ENCODE data around the gene RAB11FIP3. TPM values are rescaled to one million over a fixed set of nuclear protein-coding genes. Genes with fewer than 3 reads are reported as not detected.

Gene RAB11FIP3
- total RNA-seq, 1 donor from 2014 or later: 34.5 TPM

DNA sequence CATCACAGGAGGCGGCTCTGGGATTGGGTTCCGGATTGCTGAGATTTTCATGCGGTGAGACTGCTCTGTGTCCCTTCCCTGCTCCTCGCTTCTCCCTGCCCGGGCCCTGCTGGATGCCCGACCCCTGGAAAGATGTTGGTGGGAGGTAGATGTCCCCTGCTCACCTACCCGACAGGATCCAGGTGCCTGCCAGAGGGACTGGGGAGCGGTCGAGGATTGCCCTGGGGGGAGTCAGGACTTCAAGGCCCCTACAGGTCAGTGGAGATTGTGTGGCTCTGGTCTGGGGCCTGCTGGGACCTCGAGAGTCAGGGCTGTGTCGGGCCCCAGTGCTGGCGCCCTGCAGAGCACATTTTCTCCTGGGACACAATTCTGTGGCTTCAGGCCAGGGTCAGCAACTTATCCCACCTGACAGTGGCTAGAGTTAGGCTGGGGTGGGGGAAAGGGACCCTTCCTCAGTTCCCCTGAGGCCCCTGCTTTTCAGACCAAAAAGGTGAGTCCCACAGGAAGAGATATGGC is 20.4 kb upstream of the RAB11FIP3 start:
- no peak for DNase-seq (ENCODE audit: low read depth)
- no peaks in the 10 kb centered on the region for H3K36me3 ChIP-seq (ENCODE audit: control insufficient read depth, insufficient read depth, low read length)
- H3K27me3 ChIP-seq (ENCODE audit: control insufficient read depth, insufficient read depth, low read length): no peaks in the 10 kb centered on the region
- TF ChIP-seq, protein P1, sequence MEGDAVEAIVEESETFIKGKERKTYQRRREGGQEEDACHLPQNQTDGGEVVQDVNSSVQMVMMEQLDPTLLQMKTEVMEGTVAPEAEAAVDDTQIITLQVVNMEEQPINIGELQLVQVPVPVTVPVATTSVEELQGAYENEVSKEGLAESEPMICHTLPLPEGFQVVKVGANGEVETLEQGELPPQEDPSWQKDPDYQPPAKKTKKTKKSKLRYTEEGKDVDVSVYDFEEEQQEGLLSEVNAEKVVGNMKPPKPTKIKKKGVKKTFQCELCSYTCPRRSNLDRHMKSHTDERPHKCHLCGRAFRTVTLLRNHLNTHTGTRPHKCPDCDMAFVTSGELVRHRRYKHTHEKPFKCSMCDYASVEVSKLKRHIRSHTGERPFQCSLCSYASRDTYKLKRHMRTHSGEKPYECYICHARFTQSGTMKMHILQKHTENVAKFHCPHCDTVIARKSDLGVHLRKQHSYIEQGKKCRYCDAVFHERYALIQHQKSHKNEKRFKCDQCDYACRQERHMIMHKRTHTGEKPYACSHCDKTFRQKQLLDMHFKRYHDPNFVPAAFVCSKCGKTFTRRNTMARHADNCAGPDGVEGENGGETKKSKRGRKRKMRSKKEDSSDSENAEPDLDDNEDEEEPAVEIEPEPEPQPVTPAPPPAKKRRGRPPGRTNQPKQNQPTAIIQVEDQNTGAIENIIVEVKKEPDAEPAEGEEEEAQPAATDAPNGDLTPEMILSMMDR (IDR thresholded peaks at IDR 0.05; ENCODE audit: insufficient read depth, low read length, poor library complexity, severe bottlenecking): no peak
- H3K4me3 ChIP-seq (ENCODE audit: low read depth, low read length): no peak overlapping the region

DNA sequence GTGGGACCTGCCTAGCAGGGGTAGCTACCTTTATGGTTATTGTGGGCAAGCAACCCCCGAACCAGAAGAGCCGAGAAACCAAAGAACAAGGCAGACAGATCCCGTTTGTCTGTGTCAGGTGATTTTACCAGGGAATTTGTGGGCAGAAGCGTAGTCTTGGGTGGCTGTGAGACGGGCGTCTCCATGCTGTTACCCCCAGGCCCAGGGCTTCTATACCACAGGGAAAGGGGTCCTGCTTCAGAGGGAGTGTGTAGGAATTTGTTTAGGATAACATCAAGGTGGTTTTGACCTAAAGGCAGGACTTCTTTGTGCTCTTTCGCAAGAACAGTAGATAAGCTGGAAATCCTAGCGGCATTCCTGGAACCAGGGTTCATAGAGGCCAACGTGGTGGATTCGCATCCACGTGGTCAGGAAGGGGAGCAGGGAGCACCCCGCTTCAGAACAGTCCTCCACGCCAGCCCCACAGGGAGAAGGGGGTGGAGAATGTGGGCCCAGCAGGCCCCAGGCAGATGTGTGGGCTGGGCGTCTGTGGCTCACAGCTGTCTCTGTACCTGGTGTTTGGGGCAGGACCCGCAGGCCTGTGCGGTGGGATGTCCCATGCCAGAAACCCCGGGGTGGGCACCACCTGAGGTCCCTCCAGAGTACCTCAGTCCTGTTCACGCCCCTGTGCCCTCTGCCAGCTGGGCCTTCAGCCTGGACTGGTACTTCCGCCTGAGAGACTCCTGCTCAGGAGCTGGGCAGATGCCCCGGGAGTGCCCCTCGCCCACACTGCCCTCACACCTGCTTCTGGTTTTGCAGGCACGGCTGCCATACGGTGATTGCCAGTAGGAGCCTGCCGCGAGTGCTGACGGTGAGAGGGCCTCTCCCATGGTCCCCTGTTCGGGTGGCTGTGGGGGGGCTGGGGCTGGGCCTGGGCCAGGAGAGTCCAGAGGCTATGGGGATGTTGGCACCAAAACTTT is 19.6 kb upstream of the RAB11FIP3 start:
- TF ChIP-seq, protein P1 (IDR thresholded peaks at IDR 0.05; ENCODE audit: insufficient read depth, low read length, poor library complexity, severe bottlenecking): no peak
- no peaks in the 10 kb centered on the region for H3K27me3 ChIP-seq (ENCODE audit: control insufficient read depth, insufficient read depth, low read length)
- H3K36me3 ChIP-seq (ENCODE audit: control insufficient read depth, insufficient read depth, low read length): no peaks in the 10 kb centered on the region
- H3K4me3 ChIP-seq (ENCODE audit: low read depth, low read length): no peak overlapping the region
- no peak for DNase-seq (ENCODE audit: low read depth)

DNA sequence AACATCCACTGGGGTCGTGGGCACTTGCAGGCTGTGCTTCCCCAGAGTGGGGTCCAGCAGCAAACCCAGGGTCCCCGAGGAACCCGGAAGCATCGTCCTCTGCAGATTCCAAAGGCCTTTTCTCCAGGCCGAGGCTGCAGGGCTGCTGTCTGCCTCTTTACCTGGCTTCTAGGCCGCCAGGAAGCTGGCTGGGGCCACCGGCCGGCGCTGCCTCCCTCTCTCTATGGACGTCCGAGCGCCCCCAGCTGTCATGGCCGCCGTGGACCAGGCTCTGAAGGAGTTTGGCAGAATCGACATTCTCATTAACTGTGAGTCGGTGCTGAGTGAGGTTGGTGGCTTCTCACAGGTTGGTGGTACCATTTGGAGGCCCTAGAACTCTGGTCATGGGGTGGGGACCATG is 18.2 kb upstream of the RAB11FIP3 start:
- Histone ChIP-seq H3K27me3 (ENCODE audit: control insufficient read depth, insufficient read depth, low read length) (no peaks in the 10 kb centered on the region), H3K4me3 (ENCODE audit: low read depth, low read length) (no peak overlapping the region), H3K36me3 (ENCODE audit: control insufficient read depth, insufficient read depth, low read length) (no peaks in the 10 kb centered on the region)
- DNase-seq (ENCODE audit: low read depth): no peak
- TF ChIP-seq, protein P1 (IDR thresholded peaks at IDR 0.05; ENCODE audit: insufficient read depth, low read length, poor library complexity, severe bottlenecking): no peak

DNA sequence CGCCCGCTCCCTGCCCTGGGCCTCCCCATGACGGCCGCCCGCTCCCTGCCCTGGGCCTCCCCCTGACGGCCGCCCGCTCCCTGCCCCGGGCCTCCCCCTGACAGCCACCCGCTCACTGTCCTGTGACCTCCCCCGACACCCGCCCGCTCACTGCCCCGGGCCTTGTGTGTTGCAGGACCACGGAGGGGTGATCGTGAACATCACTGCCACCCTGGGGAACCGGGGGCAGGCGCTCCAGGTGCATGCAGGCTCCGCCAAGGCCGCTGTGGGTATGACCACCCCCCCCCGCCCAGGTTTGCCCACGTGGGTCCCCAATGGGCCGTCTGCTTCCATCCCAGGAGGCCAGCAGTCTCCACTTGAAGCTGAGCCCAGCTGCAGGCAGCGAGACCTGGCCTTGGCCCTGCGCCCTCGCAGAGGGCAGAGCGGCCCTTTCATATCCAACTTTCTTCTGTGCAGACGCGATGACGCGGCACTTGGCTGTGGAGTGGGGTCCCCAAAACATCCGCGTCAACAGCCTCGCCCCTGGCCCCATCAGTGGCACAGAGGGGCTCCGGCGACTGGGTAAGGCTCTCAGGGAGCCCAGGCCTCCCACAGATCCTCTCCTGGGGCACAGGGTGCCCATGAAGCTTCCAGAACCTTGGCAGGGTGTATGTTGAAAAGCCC is 14.8 kb upstream of the RAB11FIP3 start:
- no peak for DNase-seq (ENCODE audit: low read depth)
- TF ChIP-seq, protein P1 (IDR thresholded peaks at IDR 0.05; ENCODE audit: insufficient read depth, low read length, poor library complexity, severe bottlenecking): no peak
- no peak overlapping the region for H3K4me3 ChIP-seq (ENCODE audit: low read depth, low read length)
- no peaks in the 10 kb centered on the region for H3K27me3 ChIP-seq (ENCODE audit: control insufficient read depth, insufficient read depth, low read length)
- no peaks in the 10 kb centered on the region for H3K36me3 ChIP-seq (ENCODE audit: control insufficient read depth, insufficient read depth, low read length)

DNA sequence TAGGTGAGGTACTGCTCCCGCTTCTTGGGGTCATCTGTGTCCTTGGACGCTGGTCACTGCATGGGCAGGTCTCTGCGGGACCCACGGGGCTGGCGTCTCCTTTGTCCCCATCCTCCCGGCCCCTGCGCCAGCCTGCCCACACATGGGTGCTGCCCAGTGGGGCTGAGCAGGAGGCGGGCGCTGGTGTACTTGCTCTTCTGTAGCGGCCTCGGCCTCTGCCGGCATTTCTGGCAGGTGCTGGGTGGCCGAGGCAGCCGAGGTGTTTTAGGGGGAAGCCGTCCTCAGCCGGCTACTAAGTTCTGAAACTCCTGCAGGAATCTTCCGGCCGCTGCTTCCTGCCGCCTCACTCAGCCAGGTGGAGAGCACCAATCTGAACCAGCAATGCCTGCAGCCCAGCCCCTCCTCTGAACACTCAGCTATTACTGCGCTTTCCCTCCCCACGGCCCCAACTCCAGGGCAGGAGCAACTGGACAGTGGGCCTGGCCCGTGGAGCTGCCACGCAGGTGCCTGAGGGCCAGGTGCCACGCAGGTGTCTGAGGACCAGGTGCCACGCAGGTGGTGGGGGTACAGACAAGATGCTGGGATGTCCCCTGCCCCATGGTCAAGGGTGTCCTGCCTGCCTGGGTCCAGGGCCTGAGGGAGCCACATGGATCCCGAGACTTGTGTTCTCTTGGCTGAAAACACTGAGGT is 13.7 kb upstream of the RAB11FIP3 start:
- Histone ChIP-seq H3K27me3 (ENCODE audit: control insufficient read depth, insufficient read depth, low read length) (no peaks in the 10 kb centered on the region), H3K36me3 (ENCODE audit: control insufficient read depth, insufficient read depth, low read length) (no peaks in the 10 kb centered on the region), H3K4me3 (ENCODE audit: low read depth, low read length) (no peak overlapping the region)
- DNase-seq (ENCODE audit: low read depth): no peak
- TF ChIP-seq, protein P1 (IDR thresholded peaks at IDR 0.05; ENCODE audit: insufficient read depth, low read length, poor library complexity, severe bottlenecking): no peak
